HCT116 (cell line): ENCODE measurements around the gene PTPA. TPM values are rescaled to one million over a fixed set of nuclear protein-coding genes. Genes with fewer than 3 reads are reported as not detected.

Source experiments
- ATAC-seq: fragments of 200-7000 bp; cut with Tn5 transposase; 2 replicates; pipeline ENCODE4 v1.9.1; 2020; ENCODE audit warnings: mild to moderate bottlenecking, moderate library complexity
- BruUV-seq: library from RNA; stranded (reverse); fragments of 400-500 nt; replicated peaks from 2 replicates; lab custom pipeline; 2021; lab: Mats Ljungman, UMichigan
- CTCF ChIA-PET: fragments of 300-600 bp; sonication (Branson Sonifier 250); formaldehyde crosslinking; loops from one replicate; lab custom pipeline; 2021; ENCODE audit warnings: antibody characterized with exemption; lab: Charles Lee
- POLR2A ChIA-PET: fragments of 300-600, 350-600 bp; sonication (Branson Sonifier 250); formaldehyde crosslinking; loops from one replicate; lab custom pipeline; 2021; ENCODE audit warnings: antibody characterized with exemption; lab: Charles Lee
- RAD21 ChIA-PET, 2 experiments: fragments of 300-600 bp; sonication (Branson Sonifier 250); formaldehyde crosslinking; loops; one replicate each; lab custom pipeline; 2023; ENCODE audit warnings: low total read pairs in 2 of 2; ENCODE audit not compliant: uncharacterized antibody in 2 of 2, unreplicated experiment in 2 of 2, low non-redundant PET in 1 of 2; lab: Charles Lee
- DNase-seq: peaks from one replicate; pipeline ENCODE4 v3.0.0-alpha.2; 2010; ENCODE audit warnings: low read depth, low spot score
- H2AFZ ChIP-seq: fragments of 200-600 bp; shearing (Covaris generic), sonication (generic); 2 replicates; pipeline ENCODE4 v1.6.1; 2017; ENCODE audit warnings: low read depth, mixed run types, mixed read lengths, antibody characterized with exemption, low read length; ENCODE audit not compliant: poor library complexity, severe bottlenecking
- H3K27ac ChIP-seq: 2 replicates; pipeline ENCODE4 v1.5.1; 2012; ENCODE audit warnings: low read depth, low read length
- H3K27me3 ChIP-seq: fragments of 200-600 bp; sonication (generic); 2 replicates; pipeline ENCODE4 v1.6.1; 2016; ENCODE audit warnings: mixed run types, low read length, mixed read lengths; ENCODE audit not compliant: insufficient read depth
- H3K36me3 ChIP-seq, 2 experiments: fragments of 200-500 bp in 1 of 2; fragments of 200-600 bp in 1 of 2; sonication (Bioruptor generic) in 1 of 2; sonication (generic) in 1 of 2; 2 replicates each; pipeline versions ENCODE4 v1.5.1 to v1.6.1; 2014 to 2016; ENCODE audit warnings: low read length in 2 of 2, inconsistent platforms in 1 of 2, mixed read lengths in 1 of 2, mixed run types in 1 of 2; ENCODE audit not compliant: insufficient read depth in 2 of 2, control insufficient read depth in 1 of 2
- H3K4me1 ChIP-seq, 2 experiments: fragments of 200-600 bp in 1 of 2; sonication (generic) in 1 of 2; 2 replicates each; pipeline versions ENCODE4 v1.5.1 to v1.6.1; 2012 to 2017; ENCODE audit warnings: low read length in 2 of 2, inconsistent platforms in 1 of 2, mild to moderate bottlenecking in 1 of 2, mixed read lengths in 1 of 2, mixed run types in 1 of 2, moderate library complexity in 1 of 2; ENCODE audit not compliant: insufficient read depth in 2 of 2, control insufficient read depth in 1 of 2
- H3K4me2 ChIP-seq: fragments of 200-600 bp; sonication (generic); 2 replicates; pipeline ENCODE4 v1.6.1; 2017; ENCODE audit warnings: mixed run types, low read length, mixed read lengths
- H3K4me3 ChIP-seq, 2 experiments: fragments of 200-600 bp in 1 of 2; sonication (generic) in 1 of 2; replicated peaks in 1 of 2; 2 replicates each; pipeline ENCODE4 v1.5.1; 2011 to 2016; ENCODE audit warnings: low read length in 2 of 2, control low read depth in 1 of 2, low read depth in 1 of 2, mild to moderate bottlenecking in 1 of 2, mixed read lengths in 1 of 2, mixed run types in 1 of 2
- H3K79me2 ChIP-seq: fragments of 200-600 bp; sonication (generic); 2 replicates; pipeline ENCODE4 v1.6.1; 2017; ENCODE audit warnings: mild to moderate bottlenecking, mixed run types, low read length, moderate library complexity, mixed read lengths; ENCODE audit not compliant: insufficient read depth
- H3K9ac ChIP-seq: fragments of 200-600 bp; sonication (generic); 2 replicates; pipeline ENCODE4 v1.6.1; 2016; ENCODE audit warnings: low read length, mixed read lengths
- H3K9me2 ChIP-seq: fragments of 200-600 bp; sonication (generic), shearing (Covaris generic); 2 replicates; pipeline ENCODE4 v1.6.1; 2017; ENCODE audit warnings: mixed run types, mild to moderate bottlenecking, moderate library complexity; ENCODE audit not compliant: insufficient read depth
- H3K9me3 ChIP-seq, 2 experiments: fragments of 200-500 bp in 1 of 2; fragments of 200-600 bp in 1 of 2; sonication (Bioruptor generic) in 1 of 2; sonication (generic) in 1 of 2; 2 replicates each; pipeline ENCODE4 v1.6.1; 2014 to 2017; ENCODE audit warnings: low read length in 2 of 2, mixed read lengths in 2 of 2, inconsistent platforms in 1 of 2, low read depth in 1 of 2, mild to moderate bottlenecking in 1 of 2, mixed run types in 1 of 2, moderate library complexity in 1 of 2; ENCODE audit not compliant: control insufficient read depth in 1 of 2, insufficient read depth in 1 of 2
- H4K20me1 ChIP-seq: fragments of 200-600 bp; sonication (generic), shearing (Covaris generic); 2 replicates; pipeline ENCODE4 v1.6.1; 2017; ENCODE audit warnings: mixed run types, mild to moderate bottlenecking, moderate library complexity; ENCODE audit not compliant: insufficient read depth
- CEBPB ChIP-seq: IDR thresholded peaks from 2 replicates; pipeline ENCODE4 v1.6.1; 2012; ENCODE audit warnings: low read depth
- EGR1 ChIP-seq: IDR thresholded peaks from 2 replicates; pipeline ENCODE4 v1.6.1; 2012; ENCODE audit warnings: low read depth
- EZH2 ChIP-seq: fragments of 200-600 bp; sonication (generic); IDR thresholded peaks from 2 replicates; pipeline ENCODE4 v1.6.1; 2017; ENCODE audit warnings: antibody characterized with exemption, mixed run types
- POLR2AphosphoS5 ChIP-seq: IDR thresholded peaks from 2 replicates; pipeline ENCODE4 v1.6.1; 2011; ENCODE audit warnings: mild to moderate bottlenecking, low read depth, low read length, moderate library complexity
- RAD21 ChIP-seq: IDR thresholded peaks from 2 replicates; pipeline ENCODE4 v1.6.1; 2012; ENCODE audit warnings: low read depth, mild to moderate bottlenecking
- SIN3A ChIP-seq: IDR thresholded peaks from 2 replicates; pipeline ENCODE4 v1.6.1; 2012; ENCODE audit warnings: low read depth
- YY1 ChIP-seq: IDR thresholded peaks from 2 replicates; pipeline ENCODE4 v1.6.1; 2011; ENCODE audit warnings: low read length, low read depth, moderate library complexity, mild to moderate bottlenecking; ENCODE audit not compliant: insufficient replicate concordance; ENCODE audit errors: extremely low read depth
- ZNF274 ChIP-seq: fragments of 200-500 bp; sonication (Bioruptor generic); IDR thresholded peaks from 2 replicates; pipeline ENCODE4 v1.6.1; 2014; ENCODE audit warnings: mild to moderate bottlenecking, low read depth, low read length, inconsistent platforms
- intact Hi-C: fragments of 100-400 bp; cut with micrococcal nuclease; formaldehyde crosslinking; loops from 2 replicates; pipeline ENCODE4 v1.10.0; 2022
- total RNA-seq: library from RNA; stranded (reverse); gene quantifications from one replicate; pipeline ENCODE4 v1.2.1, GENCODE V29; 2021; ENCODE audit not compliant: unreplicated experiment
- TF ChIP-seq, protein P1 (sequence below): IDR thresholded peaks from 2 replicates; pipeline ENCODE4 v1.6.1; 2012; ENCODE audit warnings: low read depth
- TF ChIP-seq, protein P2 (sequence below), 3 experiments: fragments of 200-600 bp in 1 of 3; sonication (generic) in 1 of 3; IDR thresholded peaks in 2 of 3; conservative IDR thresholded peaks in 1 of 3; 2 replicates each; pipeline ENCODE4 v1.5.1; 2012 to 2017; ENCODE audit warnings: low read depth in 2 of 3, low read length in 2 of 3, antibody characterized with exemption in 1 of 3, borderline replicate concordance in 1 of 3, control low read depth in 1 of 3, mild to moderate bottlenecking in 1 of 3, mixed read lengths in 1 of 3, mixed run types in 1 of 3, moderate library complexity in 1 of 3; ENCODE audit not compliant: insufficient read depth in 1 of 3
- TF ChIP-seq, protein P3 (sequence below): IDR thresholded peaks from 2 replicates; pipeline ENCODE4 v1.6.1; 2012
- TF ChIP-seq, protein P4 (sequence below): IDR thresholded peaks from 2 replicates; pipeline ENCODE4 v1.6.1; 2012

Gene PTPA
- total RNA-seq, 1 experiment from 2014 or later: 177 TPM

DNA sequence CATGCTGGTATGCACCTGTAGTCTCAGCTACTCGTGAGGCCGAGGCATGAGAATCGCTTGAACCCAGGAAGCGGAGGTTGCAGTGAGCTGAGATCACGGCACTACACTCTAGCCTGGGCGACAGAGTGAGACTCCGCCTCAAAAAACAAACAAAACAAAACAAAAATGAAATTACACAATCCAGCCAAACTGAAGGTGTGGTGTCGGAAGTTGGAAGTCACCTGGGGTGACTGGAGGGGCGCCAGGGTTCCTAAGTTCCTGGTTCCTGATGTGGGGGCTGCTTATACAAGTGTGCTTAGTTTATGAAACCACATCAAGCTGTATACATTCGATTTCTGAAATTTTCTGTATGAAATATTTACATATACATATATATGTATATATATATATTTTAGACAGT, 34.0 kb upstream of the PTPA start:
- TF ChIP-seq, protein P1, sequence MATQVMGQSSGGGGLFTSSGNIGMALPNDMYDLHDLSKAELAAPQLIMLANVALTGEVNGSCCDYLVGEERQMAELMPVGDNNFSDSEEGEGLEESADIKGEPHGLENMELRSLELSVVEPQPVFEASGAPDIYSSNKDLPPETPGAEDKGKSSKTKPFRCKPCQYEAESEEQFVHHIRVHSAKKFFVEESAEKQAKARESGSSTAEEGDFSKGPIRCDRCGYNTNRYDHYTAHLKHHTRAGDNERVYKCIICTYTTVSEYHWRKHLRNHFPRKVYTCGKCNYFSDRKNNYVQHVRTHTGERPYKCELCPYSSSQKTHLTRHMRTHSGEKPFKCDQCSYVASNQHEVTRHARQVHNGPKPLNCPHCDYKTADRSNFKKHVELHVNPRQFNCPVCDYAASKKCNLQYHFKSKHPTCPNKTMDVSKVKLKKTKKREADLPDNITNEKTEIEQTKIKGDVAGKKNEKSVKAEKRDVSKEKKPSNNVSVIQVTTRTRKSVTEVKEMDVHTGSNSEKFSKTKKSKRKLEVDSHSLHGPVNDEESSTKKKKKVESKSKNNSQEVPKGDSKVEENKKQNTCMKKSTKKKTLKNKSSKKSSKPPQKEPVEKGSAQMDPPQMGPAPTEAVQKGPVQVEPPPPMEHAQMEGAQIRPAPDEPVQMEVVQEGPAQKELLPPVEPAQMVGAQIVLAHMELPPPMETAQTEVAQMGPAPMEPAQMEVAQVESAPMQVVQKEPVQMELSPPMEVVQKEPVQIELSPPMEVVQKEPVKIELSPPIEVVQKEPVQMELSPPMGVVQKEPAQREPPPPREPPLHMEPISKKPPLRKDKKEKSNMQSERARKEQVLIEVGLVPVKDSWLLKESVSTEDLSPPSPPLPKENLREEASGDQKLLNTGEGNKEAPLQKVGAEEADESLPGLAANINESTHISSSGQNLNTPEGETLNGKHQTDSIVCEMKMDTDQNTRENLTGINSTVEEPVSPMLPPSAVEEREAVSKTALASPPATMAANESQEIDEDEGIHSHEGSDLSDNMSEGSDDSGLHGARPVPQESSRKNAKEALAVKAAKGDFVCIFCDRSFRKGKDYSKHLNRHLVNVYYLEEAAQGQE: no peak
- TF ChIP-seq YY1 (no peak), CEBPB (no peak), ZNF274 (no peak), POLR2AphosphoS5 (no peak), SIN3A (no peak), RAD21 (no peak), EGR1 (no peak), EZH2 (no peak)
- TF ChIP-seq, protein P2, sequence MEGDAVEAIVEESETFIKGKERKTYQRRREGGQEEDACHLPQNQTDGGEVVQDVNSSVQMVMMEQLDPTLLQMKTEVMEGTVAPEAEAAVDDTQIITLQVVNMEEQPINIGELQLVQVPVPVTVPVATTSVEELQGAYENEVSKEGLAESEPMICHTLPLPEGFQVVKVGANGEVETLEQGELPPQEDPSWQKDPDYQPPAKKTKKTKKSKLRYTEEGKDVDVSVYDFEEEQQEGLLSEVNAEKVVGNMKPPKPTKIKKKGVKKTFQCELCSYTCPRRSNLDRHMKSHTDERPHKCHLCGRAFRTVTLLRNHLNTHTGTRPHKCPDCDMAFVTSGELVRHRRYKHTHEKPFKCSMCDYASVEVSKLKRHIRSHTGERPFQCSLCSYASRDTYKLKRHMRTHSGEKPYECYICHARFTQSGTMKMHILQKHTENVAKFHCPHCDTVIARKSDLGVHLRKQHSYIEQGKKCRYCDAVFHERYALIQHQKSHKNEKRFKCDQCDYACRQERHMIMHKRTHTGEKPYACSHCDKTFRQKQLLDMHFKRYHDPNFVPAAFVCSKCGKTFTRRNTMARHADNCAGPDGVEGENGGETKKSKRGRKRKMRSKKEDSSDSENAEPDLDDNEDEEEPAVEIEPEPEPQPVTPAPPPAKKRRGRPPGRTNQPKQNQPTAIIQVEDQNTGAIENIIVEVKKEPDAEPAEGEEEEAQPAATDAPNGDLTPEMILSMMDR (IDR thresholded peaks at IDR 0.05 in 2 of 3, conservative IDR thresholded peaks at IDR 0.05 in 1 of 3; ENCODE audit: borderline replicate concordance in 1 of 3, insufficient read depth in 1 of 3, low read depth in 2 of 3, low read length in 2 of 3): no peak
- TF ChIP-seq, protein P3, sequence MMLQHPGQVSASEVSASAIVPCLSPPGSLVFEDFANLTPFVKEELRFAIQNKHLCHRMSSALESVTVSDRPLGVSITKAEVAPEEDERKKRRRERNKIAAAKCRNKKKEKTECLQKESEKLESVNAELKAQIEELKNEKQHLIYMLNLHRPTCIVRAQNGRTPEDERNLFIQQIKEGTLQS: no peak
- TF ChIP-seq, protein P4, sequence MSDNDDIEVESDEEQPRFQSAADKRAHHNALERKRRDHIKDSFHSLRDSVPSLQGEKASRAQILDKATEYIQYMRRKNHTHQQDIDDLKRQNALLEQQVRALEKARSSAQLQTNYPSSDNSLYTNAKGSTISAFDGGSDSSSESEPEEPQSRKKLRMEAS: no peak
- TF ChIP-seq, all 23 proteins: peak for 0
- no peak overlapping the region for H3K4me2 ChIP-seq

More for the DNA sequence above, 34.0 kb upstream of the PTPA start:
- H3K4me3 ChIP-seq: no peak overlapping the region
- H3K36me3 ChIP-seq: no peaks in the 10 kb centered on the region
- ATAC-seq: no peak
- no peaks in the 10 kb centered on the region for H3K9me2 ChIP-seq
- RAD21 ChIA-PET: no interaction called here
- H2AFZ ChIP-seq: no peak overlapping the region
- H4K20me1 ChIP-seq: no peaks in the 10 kb centered on the region
- peaks cover 10 to 15% of the 10 kb centered on the region in 2 experiments for H3K4me1 ChIP-seq
- H3K27ac ChIP-seq: no peak overlapping the region
- H3K27me3 ChIP-seq: no peaks in the 10 kb centered on the region
- CTCF ChIA-PET: no interaction called here
- peaks cover 9% of the 10 kb centered on the region for H3K79me2 ChIP-seq
- POLR2A ChIA-PET: no interaction called here
- intact Hi-C loops: no loop called here
- no peak overlapping the region for H3K9ac ChIP-seq
- H3K9me3 ChIP-seq: no peaks in the 10 kb centered on the region
- BruUV-seq: no TSS peak
- DNase-seq: no peak
